Activated CD8-positive, alpha-beta memory T cell treated with anti-CD3 and anti-CD28 coated beads, Interleukin-2, amount 50 U/mL, for 1 hour (primary cell): ENCODE measurements around the gene MAPK11.

Experiments used
- DNase-seq: peaks from one replicate; pipeline ENCODE4 v3.0.0-alpha.2; 2020; ENCODE audit errors: extremely low read depth

Gene MAPK11

DNA sequence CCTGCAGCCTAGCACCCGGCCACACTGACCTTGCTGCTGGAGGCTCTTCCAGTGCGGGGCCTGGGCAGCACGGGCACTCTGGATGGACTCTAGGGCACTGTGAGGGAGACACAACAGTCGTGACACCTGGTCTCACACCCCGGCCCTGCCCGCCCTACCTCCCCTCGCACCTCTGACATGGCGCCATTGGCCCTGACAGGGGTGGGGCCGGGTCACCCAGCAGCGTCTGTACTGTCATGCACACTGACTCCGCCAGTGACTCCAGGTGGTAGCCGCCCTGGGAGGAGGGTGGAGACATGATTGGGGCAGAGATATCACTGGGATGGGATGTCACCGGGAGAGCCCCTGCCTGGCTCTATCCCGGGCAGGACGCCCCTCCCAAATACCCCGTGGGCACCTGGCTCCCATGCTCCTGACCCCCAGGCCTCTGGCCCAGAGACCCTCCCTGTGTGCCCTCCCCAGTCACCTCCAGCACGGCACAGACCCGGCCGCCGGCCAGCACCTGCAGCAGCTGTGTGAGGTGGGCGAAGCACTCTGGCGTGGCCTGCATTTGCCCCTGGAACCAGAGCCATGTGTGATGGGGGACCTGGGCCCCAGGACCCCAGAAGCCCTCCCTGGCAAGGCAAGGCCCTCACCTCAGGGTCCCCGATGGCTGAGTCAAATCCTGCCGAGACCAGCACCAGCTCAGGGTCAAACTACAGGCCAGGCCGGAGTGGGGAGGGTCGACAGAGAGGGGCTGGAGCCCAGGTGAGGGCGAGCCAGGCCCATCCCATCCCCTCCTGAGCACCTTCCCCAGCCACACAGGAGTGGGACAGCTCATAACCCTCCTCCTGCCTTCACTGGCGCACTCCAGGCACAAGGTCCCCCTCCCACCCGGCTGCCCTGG, 21.7 kb downstream of the MAPK11 start:
- no peak for DNase-seq

- no peak for DNase-seq
Observed at GRCh38 chr22:50247748-50248147, 22.4 kb downstream of the MAPK11 start.

DNA sequence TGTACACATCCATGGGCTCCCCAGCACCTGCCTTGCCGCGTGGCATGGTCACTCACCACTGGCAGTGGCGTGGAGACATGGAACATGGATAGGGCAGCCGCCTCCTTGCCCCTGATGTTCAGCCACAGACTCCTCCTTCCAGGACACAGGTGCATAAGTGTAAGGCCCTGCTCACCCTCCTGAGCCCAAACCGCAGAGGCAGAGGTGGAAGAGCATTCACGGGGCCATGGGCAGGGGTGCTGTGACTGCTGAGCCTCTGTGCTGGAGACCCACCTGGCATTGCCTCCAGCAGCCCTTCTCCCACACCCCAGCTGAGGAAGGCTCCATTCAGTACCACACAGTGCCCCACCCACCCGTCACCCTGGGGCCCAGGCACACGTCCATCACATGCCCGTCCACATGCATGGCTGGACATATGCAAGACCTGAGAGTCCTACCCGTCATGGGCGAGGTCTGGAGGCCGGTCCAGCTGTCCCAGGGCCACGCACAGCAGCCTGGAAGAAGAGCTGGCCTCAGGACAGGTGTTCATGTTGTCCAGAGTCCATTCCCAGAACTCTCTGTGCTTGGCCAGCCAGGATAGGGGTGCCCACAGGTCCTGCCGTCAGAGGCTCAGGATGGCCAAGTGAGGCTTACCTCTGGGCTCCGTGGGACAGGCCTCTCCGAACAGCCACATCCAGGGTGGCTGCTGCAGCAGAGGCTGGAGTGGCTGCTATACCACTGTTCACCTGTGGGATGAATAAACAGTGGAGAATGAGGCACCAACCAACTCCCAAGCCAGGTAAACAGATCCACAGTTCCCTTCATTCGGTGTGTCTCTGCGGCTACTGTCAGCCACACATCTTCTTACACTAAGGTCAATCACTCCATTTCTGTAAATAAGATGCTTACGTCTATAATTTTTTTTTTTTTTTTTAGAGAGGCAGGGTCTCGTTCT, 23.7 kb downstream of the MAPK11 start:
- DNase-seq: no peak

- DNase-seq: no peak
Observed at GRCh38 chr22:50245214-50246072, 24.7 kb downstream of the MAPK11 start.

- peak; percentile 64 for DNase-seq
Observed at GRCh38 chr22:50244420-50245213, 25.6 kb downstream of the MAPK11 start, which contains the start of gene TUBGCP6. TSS of gene TUBGCP6 (minus strand) at chr22:50245023. CDS start at chr22:50244459, 564 bp downstream.

GRCh38 chr22:50243685-50244419, 26.3 kb downstream of the MAPK11 start:
- no peak for DNase-seq

- no peak for DNase-seq
Observed at GRCh38 chr22:50242406-50242949, 27.7 kb downstream of the MAPK11 start.

GRCh38 chr22:50238755-50239154, 31.4 kb downstream of the MAPK11 start:
- no peak for DNase-seq

DNA sequence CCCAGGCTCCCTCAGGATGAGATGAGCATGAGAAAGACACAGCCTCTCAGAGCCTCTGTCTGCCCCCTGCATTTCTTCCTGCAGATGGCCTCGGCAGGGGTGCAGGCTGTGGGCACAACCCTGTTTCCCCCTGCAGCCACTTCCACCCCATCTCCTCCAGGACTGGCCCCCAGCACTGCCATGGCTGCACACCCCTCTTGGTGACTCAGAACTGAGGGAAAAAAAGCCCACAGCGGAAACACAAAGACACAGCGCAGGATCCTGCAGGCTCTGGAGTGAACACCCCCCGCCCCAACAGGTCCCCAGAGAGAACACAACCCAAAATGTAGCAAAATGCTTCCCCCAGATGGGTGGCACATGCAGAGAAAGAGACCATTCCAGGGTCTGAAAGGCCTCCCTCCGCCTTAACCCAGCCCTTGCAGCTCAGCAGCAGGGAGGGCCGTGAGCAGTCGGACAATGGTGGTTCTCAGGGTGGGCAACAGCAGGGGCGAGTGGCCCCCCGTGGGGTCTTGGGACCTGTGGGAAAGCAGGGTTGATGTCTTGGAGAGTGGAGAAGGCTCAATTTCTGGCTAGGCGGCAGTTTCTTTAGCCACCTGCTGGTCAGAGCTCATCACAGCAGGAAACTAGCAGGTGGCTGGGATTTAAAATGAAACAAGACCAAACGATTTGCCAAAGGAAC, 33.3 kb downstream of the MAPK11 start:
- no peak for DNase-seq

- DNase-seq: no peak
Observed at GRCh38 chr22:50233223-50233622, 37.0 kb downstream of the MAPK11 start.

- DNase-seq: no peak
Observed at GRCh38 chr22:50232481-50233151, 37.6 kb downstream of the MAPK11 start.

DNA sequence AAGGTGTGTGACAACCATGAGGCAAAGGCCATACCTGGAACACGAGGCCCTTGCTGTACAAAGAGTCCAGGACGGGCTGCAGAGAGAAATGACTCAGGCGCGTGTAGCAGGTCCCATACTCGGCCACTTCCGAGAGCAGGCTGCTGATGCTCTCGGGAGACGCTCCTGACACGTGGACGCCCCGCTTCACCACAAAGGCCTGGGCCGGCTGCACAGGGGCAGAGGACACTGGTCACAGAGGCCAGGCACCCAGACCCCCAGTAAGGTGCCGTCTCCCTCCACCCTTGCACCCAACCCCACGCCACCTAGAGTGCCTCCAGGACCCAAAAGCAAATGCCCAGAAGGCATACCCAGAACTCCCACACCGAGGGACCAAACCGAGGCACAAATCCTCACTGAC, 40.8 kb downstream of the MAPK11 start:
- no peak for DNase-seq

DNA sequence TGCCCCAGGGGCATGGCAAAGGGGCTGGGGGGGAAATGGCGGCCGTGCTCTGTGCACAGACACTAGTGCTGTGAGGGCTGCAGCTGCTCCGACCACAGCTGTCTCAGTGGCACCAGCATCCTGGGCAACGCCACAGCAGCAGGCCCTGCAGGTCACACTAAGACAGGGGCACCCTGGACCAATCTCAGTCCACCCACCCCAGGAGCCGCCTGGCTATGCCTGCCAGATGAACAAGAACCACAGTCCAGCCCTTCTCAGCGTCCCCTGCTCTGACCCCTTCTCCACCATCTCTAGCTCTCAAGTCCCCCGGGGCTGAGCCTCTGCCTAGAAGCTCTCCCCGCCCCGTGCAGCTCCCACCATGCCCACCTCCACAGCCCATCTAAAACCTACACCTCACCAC, 41.8 kb downstream of the MAPK11 start:
- DNase-seq: no peak

DNA sequence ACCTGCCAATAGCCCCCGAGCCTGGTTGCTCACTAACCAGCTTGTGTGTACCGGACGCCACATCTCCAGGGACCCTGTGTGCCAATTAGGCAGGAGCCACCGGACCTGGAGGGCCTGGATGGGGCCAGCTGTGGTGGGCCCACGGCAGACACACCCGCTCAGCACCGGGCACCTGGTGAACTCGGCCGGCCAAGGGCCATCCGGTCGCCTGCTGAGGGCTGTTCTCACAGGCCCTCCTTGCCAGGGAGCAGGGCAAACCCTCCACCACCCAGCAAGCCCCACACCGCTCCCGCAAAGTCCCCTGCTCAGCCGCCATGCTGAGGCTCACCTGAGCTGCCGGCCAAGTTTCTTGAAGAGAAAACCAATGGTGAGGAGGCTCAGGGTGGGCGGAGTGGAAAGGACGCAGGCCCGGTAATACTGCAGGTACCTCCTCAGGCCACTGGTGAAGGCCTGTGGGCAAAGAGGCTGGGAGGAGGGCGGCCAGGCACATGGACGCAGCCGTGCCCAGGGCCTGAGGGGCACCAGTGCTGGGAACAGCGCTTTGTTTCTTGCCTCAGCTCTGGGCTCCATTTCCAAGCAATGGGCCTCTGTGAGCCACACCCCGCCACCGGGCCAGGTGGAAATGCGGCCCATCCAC, 42.5 kb downstream of the MAPK11 start:
- no peak for DNase-seq

- DNase-seq: no peak
Observed at GRCh38 chr22:50226875-50227165, 43.4 kb downstream of the MAPK11 start.

- DNase-seq: no peak
Observed at GRCh38 chr22:50226063-50226874, 43.9 kb downstream of the MAPK11 start.

DNA sequence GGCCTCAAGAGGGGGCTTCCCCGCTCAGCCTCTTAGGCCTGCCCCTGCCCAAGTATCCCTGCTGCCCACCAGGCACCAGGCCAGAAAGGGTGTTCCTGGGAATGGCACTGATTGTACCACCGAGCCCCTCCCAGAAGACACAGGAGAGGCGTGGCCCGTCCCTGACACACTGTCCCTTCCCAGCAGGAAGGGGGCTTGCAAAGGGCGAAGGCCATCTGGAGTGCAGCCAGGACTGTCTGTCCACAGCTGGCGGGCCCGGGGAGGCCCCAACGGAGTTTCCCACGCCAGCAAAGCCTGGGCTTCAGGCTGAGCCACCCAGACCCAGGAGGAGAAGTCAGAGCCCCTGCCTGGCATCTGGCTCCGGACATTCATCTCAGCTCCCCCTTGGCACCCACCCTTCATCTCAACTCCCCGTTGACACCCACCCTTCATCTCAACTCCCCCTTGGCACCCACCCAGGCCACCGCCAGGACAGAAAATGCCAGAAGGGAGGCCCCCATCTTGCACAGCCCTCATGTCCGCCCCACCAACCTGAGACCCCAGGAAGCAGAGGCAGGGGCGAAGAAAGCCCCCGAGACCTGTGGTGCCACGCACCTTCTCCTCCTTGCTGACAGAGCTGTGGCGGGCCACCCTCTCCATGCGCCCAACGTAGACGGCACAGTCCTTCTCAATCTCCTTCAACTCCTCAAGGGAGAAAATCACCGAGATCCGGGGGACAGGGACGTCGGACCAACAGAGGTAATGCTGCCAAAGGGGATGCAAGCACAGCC, 44.8 kb downstream of the MAPK11 start:
- DNase-seq: no peak
